AML-193 (cell line): Measurements from ENCODE around the gene KRT74.

ENCODE experiments used
- DNase-seq, 2 experiments: peaks; one replicate each; lab custom pipeline; 2025; lab: John Stamatoyannopoulos, UW

KRT74 gene

DNA sequence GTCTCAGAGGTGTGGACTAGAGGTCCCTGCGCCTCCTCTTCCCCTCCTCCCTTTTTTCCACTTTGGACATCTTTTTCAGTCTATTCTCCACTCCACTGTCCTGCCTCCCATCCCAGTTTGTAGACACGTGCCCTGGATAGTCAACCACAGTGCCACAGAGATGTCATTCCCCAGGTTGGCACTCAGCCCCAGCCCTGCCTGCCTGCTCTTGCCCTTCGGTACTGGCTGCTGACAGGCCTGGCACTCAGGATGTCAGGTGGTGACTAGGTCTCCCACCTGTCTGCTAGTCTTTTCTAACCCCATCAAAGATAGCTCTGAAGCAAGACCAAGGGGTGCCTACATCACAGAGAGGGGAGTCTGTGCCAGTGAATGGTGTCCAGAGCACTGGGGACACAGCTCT, 36.5 kb downstream of the KRT74 start:
- DNase-seq: no peak

DNA sequence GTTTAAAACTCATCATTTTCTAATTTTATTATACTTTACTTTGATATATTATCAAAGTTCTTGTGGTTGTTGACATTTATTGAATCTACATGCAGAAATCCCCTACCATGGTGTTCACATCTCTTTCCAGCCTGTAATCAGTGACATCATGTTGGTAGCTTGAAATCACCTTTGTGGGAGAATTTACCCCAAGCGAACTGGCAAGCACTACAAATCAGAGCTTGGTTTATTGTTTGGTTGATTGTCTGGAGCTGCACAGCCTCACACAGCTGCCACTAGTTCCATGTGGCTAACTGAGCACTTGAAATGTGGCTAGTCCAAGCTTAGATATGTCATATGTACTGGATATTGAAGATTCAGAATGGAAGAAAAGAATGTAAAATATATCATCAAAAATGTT, 38.1 kb downstream of the KRT74 start:
- no peak for DNase-seq

- DNase-seq: no peak
Measured at GRCh38 chr12:52534482-52534881, 39.2 kb downstream of the KRT74 start.

DNA sequence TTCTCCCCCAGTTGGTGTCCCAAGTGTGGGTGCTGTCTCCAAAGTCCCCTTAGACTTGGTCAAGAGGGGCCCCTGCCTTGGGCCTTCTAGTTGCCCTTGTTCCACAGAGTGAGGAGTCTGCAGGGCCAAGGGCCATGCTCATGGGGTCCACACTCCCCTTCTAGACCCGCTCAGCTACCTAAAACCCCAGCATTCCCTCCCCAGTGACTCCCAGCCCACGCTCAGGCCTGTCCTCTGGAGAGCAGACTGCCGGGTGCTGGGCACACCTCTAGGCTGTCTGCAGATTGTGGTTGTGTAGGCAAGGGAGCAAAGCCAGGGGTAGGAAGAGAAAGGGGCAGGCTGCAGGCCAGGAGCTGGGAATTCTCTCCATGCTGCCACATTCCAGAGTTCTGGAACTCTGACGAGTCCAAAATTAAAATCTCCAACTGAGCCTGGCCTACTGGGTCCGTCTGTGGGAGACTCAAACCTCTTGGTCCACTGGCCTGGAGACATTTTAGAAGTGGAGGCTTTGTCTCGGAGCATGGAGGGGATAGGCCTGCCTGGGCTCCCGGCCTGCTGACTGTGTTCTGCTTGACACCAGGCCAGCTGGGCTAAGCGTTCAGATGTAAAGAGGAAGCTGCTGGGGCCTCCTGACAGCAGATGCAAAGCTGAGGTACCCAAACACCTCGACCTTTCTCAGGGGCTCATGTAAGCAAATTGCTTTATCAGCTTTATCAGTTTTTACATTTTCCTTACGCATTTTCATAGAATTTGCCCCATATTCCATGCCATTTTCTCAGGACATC, 39.8 kb downstream of the KRT74 start:
- DNase-seq: no peak

DNA sequence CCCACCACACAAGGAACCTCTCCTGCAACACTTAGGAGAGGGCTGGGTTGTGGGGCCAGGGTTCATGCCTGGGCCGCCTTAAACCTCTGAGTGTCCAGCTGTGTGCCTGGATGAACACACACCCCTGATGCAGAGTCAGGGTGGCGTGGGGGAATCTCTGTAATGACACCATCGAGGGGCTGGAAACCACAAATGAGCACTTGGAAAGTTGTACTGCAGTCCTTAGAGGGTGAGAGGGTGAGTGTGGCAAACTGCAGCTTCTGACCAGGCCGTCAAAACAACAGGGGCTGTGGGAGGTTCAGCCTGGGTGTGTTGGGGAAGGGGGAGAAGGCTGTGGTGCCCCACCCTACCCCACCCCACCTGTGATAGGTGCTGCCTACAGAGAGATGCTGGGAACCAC, 41.0 kb downstream of the KRT74 start:
- DNase-seq: no peak

DNA sequence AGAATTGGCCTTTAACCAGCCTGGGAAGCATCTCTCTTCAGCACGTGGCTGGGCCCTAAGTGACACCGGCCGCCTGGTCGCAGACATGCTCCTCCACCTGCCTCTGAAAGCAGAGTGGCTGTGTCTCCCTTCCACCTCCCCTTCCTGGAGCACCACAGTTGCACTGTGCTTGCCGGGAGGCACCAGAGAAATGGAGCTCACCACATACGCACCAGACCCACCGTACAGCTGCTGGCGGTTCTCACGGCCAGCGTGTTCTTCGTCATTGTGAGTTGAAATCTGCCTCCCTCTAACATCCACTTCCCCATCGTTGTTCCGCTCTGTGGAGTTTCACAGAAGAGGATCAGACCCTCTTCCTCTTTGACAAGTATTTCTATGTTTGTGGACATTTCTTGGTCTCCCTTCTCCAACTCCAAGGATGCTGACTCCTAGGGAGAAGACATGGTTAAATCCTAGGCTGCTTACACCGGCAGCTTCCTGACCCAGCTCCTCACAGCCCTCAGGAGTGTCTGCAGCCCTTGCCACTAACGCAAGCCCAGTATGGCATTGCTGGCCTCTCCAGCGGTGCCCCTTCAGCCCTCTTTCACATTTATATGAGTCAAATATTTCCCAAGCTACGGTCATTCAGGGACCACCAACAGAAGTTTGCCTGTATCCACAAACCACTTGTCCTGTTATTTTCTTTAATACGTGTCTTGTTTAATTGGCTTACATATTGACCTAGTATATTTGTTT, 41.9 kb downstream of the KRT74 start:
- DNase-seq: no peak

DNA sequence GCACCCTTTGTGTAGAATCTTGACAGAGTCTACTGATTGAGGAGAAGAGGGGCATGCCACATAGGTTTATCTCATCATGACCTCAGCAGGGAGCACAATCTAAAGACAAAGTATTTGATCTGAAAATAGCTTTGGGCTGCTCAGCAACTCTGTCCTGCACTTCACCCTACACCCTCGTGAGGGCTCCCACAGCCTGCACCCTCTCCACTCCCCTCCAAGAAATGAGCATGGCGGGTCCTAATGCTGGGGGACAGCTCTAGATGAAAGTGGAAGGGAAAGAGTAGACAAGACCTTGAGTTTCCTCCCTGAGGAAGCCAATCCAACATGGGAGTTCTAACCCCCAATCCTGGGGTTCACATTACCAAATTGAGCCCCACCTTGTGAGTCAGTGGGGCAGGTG, 42.7 kb downstream of the KRT74 start:
- no peak for DNase-seq

DNA sequence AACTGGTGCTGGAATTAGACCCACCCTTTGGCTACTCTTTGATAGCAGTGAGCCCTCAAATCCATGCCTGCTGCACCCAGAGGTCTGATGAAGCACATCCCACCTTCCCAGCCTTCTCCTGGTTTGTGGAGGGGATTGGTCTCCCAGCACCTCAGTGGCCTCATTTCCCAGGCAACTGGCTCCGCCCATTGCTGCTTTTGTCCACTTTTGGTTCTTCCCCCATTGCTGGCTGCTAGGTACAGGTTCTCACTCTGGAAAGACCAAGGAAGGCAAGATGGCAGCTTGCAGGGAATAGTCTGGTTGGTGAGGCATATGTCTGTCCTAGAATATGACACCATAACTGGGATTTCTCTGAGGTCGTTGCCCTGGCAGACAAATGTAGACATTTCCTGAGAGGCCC, 43.3 kb downstream of the KRT74 start:
- DNase-seq: no peak

DNA sequence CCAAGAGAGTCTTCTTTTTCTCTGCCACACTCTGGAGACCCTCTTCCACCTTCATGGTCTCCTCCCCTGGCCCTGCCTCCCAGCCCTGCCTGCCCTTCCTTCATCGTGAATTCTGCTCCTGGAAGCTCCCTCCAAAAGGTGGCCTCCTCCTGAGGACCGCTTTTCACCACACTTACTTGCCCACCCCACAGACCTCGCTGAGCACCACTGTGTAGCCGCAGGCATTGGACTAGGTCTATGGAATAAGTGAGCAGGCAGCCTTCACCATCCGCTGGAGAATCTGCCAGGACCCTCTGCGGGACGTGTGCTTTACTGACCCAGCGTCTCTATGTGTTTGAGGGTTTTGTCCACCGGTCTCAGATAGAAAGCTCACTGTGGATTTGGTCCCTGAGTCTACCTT, 43.8 kb downstream of the KRT74 start:
- no peak for DNase-seq

GRCh38 chr12:52529417-52529816, 44.2 kb downstream of the KRT74 start:
- no peak for DNase-seq

- DNase-seq: no peak
Measured at GRCh38 chr12:52528641-52529143, 45.0 kb downstream of the KRT74 start.

DNA sequence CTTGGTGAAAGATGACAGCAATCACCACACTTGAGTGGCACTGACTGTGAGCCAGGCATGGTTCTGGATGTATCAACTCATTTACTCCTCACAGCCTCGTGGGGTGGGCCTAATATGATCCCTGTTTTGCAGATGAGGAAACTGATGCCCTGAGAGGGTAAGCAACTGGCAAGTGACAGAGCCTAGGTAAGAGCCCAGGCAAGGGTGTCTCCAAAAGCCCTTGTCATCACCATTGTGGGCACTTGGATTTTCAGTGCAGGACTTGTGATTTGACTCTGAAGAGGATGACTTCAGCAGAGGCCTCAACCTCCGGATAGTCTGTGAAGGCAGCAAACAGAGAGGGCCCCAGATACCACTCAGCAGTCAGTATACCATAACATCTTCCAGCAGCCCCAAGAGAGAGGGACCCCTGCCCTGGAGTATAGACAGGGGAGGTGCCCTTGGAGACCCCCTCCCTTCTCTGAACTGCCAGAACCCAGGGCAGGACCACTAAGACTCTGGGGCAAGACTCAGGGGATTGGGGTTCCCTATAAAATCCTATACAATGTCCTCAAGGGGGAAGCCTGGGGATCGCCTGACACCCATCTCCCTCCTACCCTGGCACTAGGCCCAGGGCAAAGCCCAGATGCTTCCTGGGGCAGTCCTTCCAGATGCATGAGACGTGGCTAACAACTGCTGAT, 46.4 kb downstream of the KRT74 start:
- no peak for DNase-seq

DNA sequence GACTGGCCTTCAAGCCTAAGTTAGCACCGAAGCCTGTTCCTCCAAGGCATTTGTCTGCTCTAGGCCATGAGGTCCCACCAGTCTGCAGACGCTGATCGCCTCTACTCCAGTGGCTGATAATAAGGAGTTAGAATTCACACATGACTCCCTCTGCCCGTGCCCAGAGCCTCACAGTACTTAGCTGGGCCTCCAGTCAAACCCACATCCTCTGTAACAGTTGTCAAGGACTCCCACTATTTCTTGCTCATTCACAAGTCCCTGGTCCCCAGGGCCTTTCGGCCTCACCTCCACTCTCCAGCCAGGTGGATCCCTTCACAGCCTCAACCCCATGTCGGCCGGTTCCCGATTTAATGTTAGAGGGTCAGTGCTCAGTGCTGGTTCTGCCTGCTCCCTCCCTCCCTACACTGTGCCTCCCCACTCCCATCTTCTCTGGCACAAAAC, 47.1 kb downstream of the KRT74 start:
- DNase-seq: no peak

GRCh38 chr12:52525661-52526499, 47.8 kb downstream of the KRT74 start:
- DNase-seq: no peak

DNA sequence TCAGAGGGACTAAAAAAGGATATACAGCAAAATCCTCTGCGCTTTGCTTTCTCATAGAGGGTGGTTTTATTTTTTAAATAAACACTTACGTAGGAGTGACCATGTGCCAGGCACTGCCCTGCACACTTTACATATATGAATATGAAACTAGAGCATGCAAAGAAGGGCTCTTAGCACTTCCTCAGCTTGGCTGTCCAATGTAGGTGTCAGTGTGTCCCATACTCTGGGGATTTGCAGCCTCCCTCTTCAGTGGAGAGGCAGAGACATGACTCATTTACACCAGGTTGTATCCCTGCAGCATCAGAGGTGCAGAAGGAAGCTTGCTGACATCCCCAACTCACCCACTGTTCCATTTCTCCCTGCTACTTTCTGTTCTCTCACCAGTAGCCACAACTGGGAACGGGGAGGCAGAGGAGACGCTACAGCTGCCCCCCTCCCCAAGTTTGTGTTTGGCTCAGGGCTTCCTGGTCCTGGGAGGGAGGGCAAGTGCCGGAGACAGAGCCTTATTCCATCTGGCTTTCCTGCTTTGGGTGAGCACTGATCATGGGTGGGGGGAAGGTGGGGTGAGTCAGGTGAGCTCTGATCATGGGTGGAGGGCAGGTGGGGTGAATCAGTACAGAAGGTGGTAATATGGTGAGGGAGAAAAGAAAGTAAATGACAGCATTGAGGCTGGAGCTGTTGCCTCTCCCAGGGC, 48.6 kb downstream of the KRT74 start:
- no peak for DNase-seq

DNA sequence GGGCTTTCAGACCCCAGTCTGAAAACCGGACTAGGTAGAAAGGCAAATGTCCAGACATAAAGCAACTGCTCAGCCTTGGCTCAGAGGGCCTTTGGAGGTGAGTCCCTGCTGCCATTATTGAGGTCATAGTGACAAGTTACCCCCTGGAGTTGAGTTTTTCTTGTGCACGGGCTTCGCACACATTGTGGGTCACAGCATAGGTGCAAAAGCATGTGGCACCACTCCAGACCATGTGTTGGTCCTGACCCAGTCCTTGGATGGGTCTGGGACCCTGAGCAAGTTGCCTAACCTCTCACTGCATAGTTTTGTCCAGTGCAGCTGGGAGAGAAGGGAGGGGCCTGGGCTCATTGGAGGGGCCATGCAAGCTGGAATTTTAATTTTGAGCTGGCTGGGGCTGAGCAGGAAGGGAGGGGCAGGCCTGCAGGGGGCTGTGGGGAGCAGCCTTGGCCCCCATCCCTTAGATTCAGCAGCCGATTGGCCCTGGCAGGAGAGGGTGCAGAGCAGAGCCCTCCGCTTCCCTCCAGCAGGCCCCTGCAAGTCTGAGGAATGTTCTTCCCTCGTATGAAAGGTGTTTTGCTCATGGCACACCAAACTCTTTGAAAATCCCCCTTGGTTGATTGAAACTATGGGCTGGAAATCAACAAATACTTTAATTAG, 49.3 kb downstream of the KRT74 start:
- DNase-seq: no peak

DNA sequence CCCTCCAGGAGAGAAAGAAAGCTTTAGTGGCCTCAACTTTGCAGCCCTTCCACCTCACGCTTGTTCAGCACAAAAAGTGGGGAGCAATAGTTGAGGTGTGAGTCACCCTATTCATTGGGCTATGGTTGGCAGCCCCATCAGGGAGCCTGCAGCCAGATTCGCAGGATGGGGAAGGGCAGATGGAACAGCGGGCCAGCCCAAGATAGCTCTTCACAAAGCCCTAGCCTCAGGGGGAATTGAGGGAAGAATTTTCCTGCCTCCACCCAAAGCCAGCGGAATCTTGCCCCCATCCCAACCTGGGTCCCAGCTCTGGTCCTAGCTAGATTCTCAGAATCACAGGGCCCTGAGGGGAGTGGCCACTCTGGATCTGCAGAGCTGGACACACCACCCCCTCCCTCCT, 49.8 kb downstream of the KRT74 start:
- DNase-seq: no peak

- no peak for DNase-seq
Measured at GRCh38 chr12:52522346-52523011, 51.2 kb downstream of the KRT74 start.

DNA sequence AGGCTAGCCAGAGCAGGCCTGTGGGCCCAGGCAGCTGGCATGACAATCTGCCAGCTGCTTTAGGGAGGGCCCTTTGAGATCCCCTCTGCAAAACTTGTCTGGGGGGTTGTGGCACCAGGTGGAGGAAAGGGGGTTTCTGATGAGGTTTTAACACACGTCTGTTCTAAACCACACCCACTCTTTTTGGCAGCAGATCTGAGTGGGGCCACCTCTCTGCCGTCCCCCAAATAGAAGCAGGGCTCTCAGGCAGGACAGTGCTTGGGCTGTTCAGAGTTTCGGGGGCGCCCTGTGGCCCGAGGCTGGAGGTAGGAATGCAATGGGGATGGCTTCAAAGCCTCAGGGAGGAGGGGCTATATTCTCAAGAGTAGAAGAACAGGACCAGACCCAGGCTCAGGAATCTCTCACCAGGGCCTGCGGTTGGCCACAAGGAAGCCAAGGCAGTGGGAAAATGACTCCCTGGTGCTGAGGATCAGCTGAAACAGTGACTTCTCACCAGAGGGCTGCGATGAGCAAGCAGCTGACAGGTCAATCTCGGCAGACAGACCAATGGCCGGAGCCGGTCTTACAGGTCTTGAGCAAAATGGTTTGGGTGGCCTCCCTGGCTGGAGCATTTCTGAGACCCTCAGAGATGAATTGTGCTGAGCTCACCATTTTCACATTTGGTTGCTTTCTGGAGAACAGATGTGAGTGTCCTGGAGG, 51.9 kb downstream of the KRT74 start:
- no peak for DNase-seq

- no peak for DNase-seq
Measured at GRCh38 chr12:52521175-52521567, 52.5 kb downstream of the KRT74 start.
